Vagina (tissue), 2 donors: Measurements from ENCODE around the gene KCTD17.
A peak's percentile ranks its signal among the peaks of the same experiment; 100 is the strongest.

Source experiments
- CTCF ChIP-seq, 3 experiments: fragments of 450-650 bp in 2 of 3; fragments of 200-600 bp in 1 of 3; sonication (generic) in 1 of 3; IDR thresholded peaks; one replicate each; pipeline ENCODE4 v1.5.1; 2017 to 2019; ENCODE audit warnings: antibody characterized with exemption in 3 of 3, mild to moderate bottlenecking in 2 of 3, moderate library complexity in 2 of 3
- POLR2A ChIP-seq, 2 donors: fragments of 450-650 bp; IDR thresholded peaks; one replicate each; pipeline ENCODE4 v1.6.1; 2017; ENCODE audit warnings: antibody characterized with exemption in 2 of 2, mild to moderate bottlenecking in 2 of 2, moderate library complexity in 2 of 2
- POLR2AphosphoS5 ChIP-seq, 2 donors: sonication (generic); formaldehyde crosslinking; IDR thresholded peaks; one replicate each; pipeline ENCODE4 v1.9.0; 2017; ENCODE audit warnings: antibody characterized with exemption in 2 of 2, mild to moderate bottlenecking in 2 of 2, low read depth in 1 of 2; ENCODE audit not compliant: insufficient read depth in 1 of 2

- TF ChIP-seq POLR2AphosphoS5 (IDR thresholded peaks at IDR 0.05; ENCODE audit: insufficient read depth in 1 of 2, low read depth in 1 of 2) (peak in 1 of 2 donors; percentile 20), CTCF (IDR thresholded peaks at IDR 0.05) (peak; percentile 67 to 88 (median 77)), POLR2A (IDR thresholded peaks at IDR 0.05) (no peak)
Measured at GRCh38 chr22:37077802-37078448, 26.4 kb downstream of the KCTD17 start.
